GM18873 (cell line): ENCODE results near the gene GSN.

Experiments
- ATAC-seq: cut with Tn5 transposase; IDR thresholded peaks from one replicate; pipeline ENCODE4 v1.9.1; 2021; ENCODE audit warnings: mild to moderate bottlenecking, moderate library complexity, moderate number of reproducible peaks; ENCODE audit not compliant: unreplicated experiment, low FRiP score

Gene GSN

GRCh38 chr9:121267689-121268597, at the start of gene GSN:
Gene GSN, plus strand, starts transcription at chr9:121268162. Its CDS starts 33,810 bp downstream, at chr9:121301972.
- no peak for ATAC-seq

GRCh38 chr9:121218357-121219027, 49.5 kb upstream of the GSN start:
- peak; percentile 8 for ATAC-seq

- no peak for ATAC-seq
Measured at GRCh38 chr9:121219530-121219929, 48.4 kb upstream of the GSN start.

GRCh38 chr9:121220996-121221663, 46.8 kb upstream of the GSN start:
- no peak for ATAC-seq

GRCh38 chr9:121221664-121222055, 46.3 kb upstream of the GSN start:
- ATAC-seq: no peak

GRCh38 chr9:121222524-121223171, 45.3 kb upstream of the GSN start:
- no peak for ATAC-seq

GRCh38 chr9:121225240-121225639, 42.7 kb upstream of the GSN start:
- no peak for ATAC-seq

GRCh38 chr9:121226175-121226574, 41.8 kb upstream of the GSN start:
- no peak for ATAC-seq

- ATAC-seq: no peak
Measured at GRCh38 chr9:121227862-121228261, 40.1 kb upstream of the GSN start.

- no peak for ATAC-seq
Measured at GRCh38 chr9:121230256-121230655, 37.7 kb upstream of the GSN start.

- no peak for ATAC-seq
Measured at GRCh38 chr9:121232251-121232650, 35.7 kb upstream of the GSN start.

- ATAC-seq: no peak
Measured at GRCh38 chr9:121233906-121234831, 33.8 kb upstream of the GSN start.

GRCh38 chr9:121234832-121235161, 33.2 kb upstream of the GSN start:
- ATAC-seq: no peak

GRCh38 chr9:121235512-121235911, 32.5 kb upstream of the GSN start:
- no peak for ATAC-seq

- ATAC-seq: no peak
Measured at GRCh38 chr9:121237916-121238315, 30.0 kb upstream of the GSN start.

- ATAC-seq: no peak
Measured at GRCh38 chr9:121239071-121239470, 28.9 kb upstream of the GSN start.

GRCh38 chr9:121239851-121240250, 28.1 kb upstream of the GSN start:
- ATAC-seq: no peak

- no peak for ATAC-seq
Measured at GRCh38 chr9:121240472-121241135, 27.4 kb upstream of the GSN start.

- ATAC-seq: no peak
Measured at GRCh38 chr9:121242219-121242958, 25.6 kb upstream of the GSN start.
